CD4-positive, alpha-beta T cell (primary cell): ENCODE data around the gene C1QTNF9B. TPM values are rescaled to one million over a fixed set of nuclear protein-coding genes. Genes with fewer than 3 reads are reported as not detected.

Source experiments
- ATAC-seq: fragments of 200-7000 bp; cut with Tn5 transposase; one replicate; pipeline ENCODE4 v1.10.0; 2022; ENCODE audit warnings: mild to moderate bottlenecking; ENCODE audit not compliant: poor library complexity
- CTCF ChIA-PET: fragments of 350-600 bp; sonication (Branson Sonifier 250); formaldehyde crosslinking; loops from one replicate; lab custom pipeline; 2021; ENCODE audit warnings: antibody characterized with exemption, inconsistent platforms; lab: Charles Lee
- POLR2A ChIA-PET: fragments of 350-600 bp; sonication (Branson Sonifier 250); formaldehyde crosslinking; loops from one replicate; lab custom pipeline; 2021; ENCODE audit warnings: antibody characterized with exemption, inconsistent platforms; lab: Charles Lee
- DNase-seq, 14 experiments: peaks; one replicate each; pipeline ENCODE4 v3.0.0-alpha.2; 2013 to 2020; ENCODE audit warnings: mixed read lengths in 2 of 14
- H3K27ac ChIP-seq, 2 donors: one replicate each; pipeline versions ENCODE4 v1.5.1 to v1.7.0; 2013; ENCODE audit warnings: low read length in 2 of 2, low read depth in 1 of 2, mild to moderate bottlenecking in 1 of 2
- H3K27me3 ChIP-seq, 2 experiments: 1 replicate in 1 of 2; 2 replicates in 1 of 2; pipeline versions ENCODE4 v1.6.1 to v1.7.0; 2013; ENCODE audit warnings: low read length in 2 of 2, control low read depth in 1 of 2, mild to moderate bottlenecking in 1 of 2, moderate library complexity in 1 of 2; ENCODE audit not compliant: insufficient read depth in 2 of 2, control insufficient read depth in 1 of 2
- H3K36me3 ChIP-seq: one replicate; pipeline ENCODE4 v1.6.1; 2013; ENCODE audit warnings: low read length, control low read depth; ENCODE audit not compliant: insufficient read depth
- H3K4me1 ChIP-seq: one replicate; pipeline ENCODE4 v1.6.1; 2013; ENCODE audit warnings: low read length, control low read depth; ENCODE audit not compliant: insufficient read depth
- H3K4me3 ChIP-seq: one replicate; pipeline ENCODE4 v1.5.1; 2013; ENCODE audit warnings: mild to moderate bottlenecking, low read length, moderate library complexity
- H3K9me3 ChIP-seq, 2 experiments: 1 replicate in 1 of 2; 2 replicates in 1 of 2; pipeline versions ENCODE4 v1.6.1 to v1.7.0; 2013; ENCODE audit warnings: low read length in 2 of 2, mild to moderate bottlenecking in 2 of 2, control low read depth in 1 of 2, moderate library complexity in 1 of 2; ENCODE audit not compliant: control insufficient read depth in 1 of 2, insufficient read depth in 1 of 2
- H3K27ac Mint-ChIP-seq: one replicate; pipeline ENCODE4 v1.8.0; 2020; ENCODE audit warnings: mixed read lengths
- H3K27me3 Mint-ChIP-seq: one replicate; pipeline ENCODE4 v1.8.0; 2021; ENCODE audit warnings: mixed read lengths
- H3K36me3 Mint-ChIP-seq: one replicate; pipeline ENCODE4 v1.8.0; 2021; ENCODE audit warnings: low read depth, mixed read lengths
- H3K4me1 Mint-ChIP-seq: one replicate; pipeline ENCODE4 v1.8.0; 2021; ENCODE audit warnings: low read depth, mixed read lengths
- H3K4me3 Mint-ChIP-seq: one replicate; pipeline ENCODE4 v1.8.0; 2020; ENCODE audit warnings: mild to moderate bottlenecking, mixed read lengths
- H3K9me3 Mint-ChIP-seq: one replicate; pipeline ENCODE4 v1.8.0; 2020; ENCODE audit warnings: mixed read lengths
- CTCF ChIP-seq: fragments of 200-600 bp; IDR thresholded peaks from one replicate; pipeline ENCODE4 v1.8.0; 2022; ENCODE audit warnings: antibody characterized with exemption, mild to moderate bottlenecking
- intact Hi-C, 2 experiments: fragments of 100-400 bp; cut with DNase I in 1 of 2; cut with micrococcal nuclease in 1 of 2; formaldehyde crosslinking; loops; one replicate each; pipeline versions ENCODE4 v1.15.1 to v1.9.0; 2023 to 2025; cut with DNase I, micrococcal nuclease
- total RNA-seq, 174 experiments: library from RNA in 2 of 174; stranded (reverse) in 2 of 174; gene quantifications; one replicate each; pipeline ENCODE4 v1.2.3 and lab custom pipeline; 2021 to 2026

C1QTNF9B gene
- total RNA-seq, 2 experiments from 2014 or later: not detected

- Mint-ChIP-seq H3K36me3 (no peaks in the 10 kb centered on the region), H3K4me3 (no peak overlapping the region), H3K27me3 (peaks cover 63% of the 10 kb centered on the region), H3K9me3 (no peaks in the 10 kb centered on the region), H3K4me1 (no peaks in the 10 kb centered on the region), H3K27ac (no peak overlapping the region)
- no peaks in the 10 kb centered on the region for H3K36me3 ChIP-seq
- intact Hi-C loops: no loop called here
- DNase-seq: no peak
- no peak for ATAC-seq
- CTCF ChIA-PET: interaction anchor here (1.4 kb wide), 1 partner anchor 301 kb away, joined by 3 read pairs; no protein-coding TSS in a partner anchor
- no peaks in the 10 kb centered on the region for H3K4me1 ChIP-seq
- H3K4me3 ChIP-seq: no peak overlapping the region
- TF ChIP-seq CTCF: no peak
- H3K9me3 ChIP-seq: no peaks in the 10 kb centered on the region
- H3K27ac ChIP-seq: no peak overlapping the region
- H3K27me3 ChIP-seq: peaks cover 4 to 28% of the 10 kb centered on the region in 2 experiments
- POLR2A ChIA-PET: no interaction called here
These were observed 21.7 kb upstream of the C1QTNF9B start for GRCh38 chr13:23919006-23919405.

GRCh38 chr13:23918208-23918607, 20.9 kb upstream of the C1QTNF9B start:
- Histone ChIP-seq H3K9me3 (no peaks in the 10 kb centered on the region), H3K4me3 (no peak overlapping the region), H3K4me1 (no peaks in the 10 kb centered on the region), H3K27me3 (peaks cover 4 to 28% of the 10 kb centered on the region in 2 experiments), H3K36me3 (no peaks in the 10 kb centered on the region), H3K27ac (no peak overlapping the region)
- no peaks in the 10 kb centered on the region for H3K9me3 Mint-ChIP-seq
- no peak for ATAC-seq
- no peak overlapping the region for H3K27ac Mint-ChIP-seq
- intact Hi-C loops: no loop called here
- H3K27me3 Mint-ChIP-seq: peaks cover 71% of the 10 kb centered on the region
- no peak for TF ChIP-seq CTCF
- no peak for DNase-seq
- ChIA-PET POLR2A (interaction anchor here (0.7 kb wide), 1 partner anchor 697 kb away, joined by 3 read pairs; no protein-coding TSS in a partner anchor), CTCF (interaction anchor here (1.4 kb wide), 1 partner anchor 302 kb away, joined by 3 read pairs; no protein-coding TSS in a partner anchor)
- no peaks in the 10 kb centered on the region for H3K36me3 Mint-ChIP-seq
- H3K4me3 Mint-ChIP-seq: no peak overlapping the region
- no peaks in the 10 kb centered on the region for H3K4me1 Mint-ChIP-seq

- Mint-ChIP-seq H3K36me3 (no peaks in the 10 kb centered on the region), H3K27me3 (peaks cover 74% of the 10 kb centered on the region), H3K9me3 (no peaks in the 10 kb centered on the region), H3K4me3 (no peak overlapping the region), H3K4me1 (no peaks in the 10 kb centered on the region), H3K27ac (no peak overlapping the region)
- no peaks in the 10 kb centered on the region for H3K9me3 ChIP-seq
- intact Hi-C loops: no loop called here
- no peak overlapping the region for H3K4me3 ChIP-seq
- TF ChIP-seq CTCF: no peak
- H3K36me3 ChIP-seq: no peaks in the 10 kb centered on the region
- DNase-seq (no peak), ATAC-seq (no peak)
- ChIA-PET CTCF (no interaction called here), POLR2A (no interaction called here)
- no peaks in the 10 kb centered on the region for H3K4me1 ChIP-seq
- no peak overlapping the region for H3K27ac ChIP-seq
- peaks cover 4 to 31% of the 10 kb centered on the region in 2 experiments for H3K27me3 ChIP-seq
These were observed 18.0 kb upstream of the C1QTNF9B start for GRCh38 chr13:23915308-23915707.
